ENCODE data around the gene TTLL5.

Gene TTLL5

GRCh38 chr14:75718199-75718598 lies 57.2 kb downstream of the TTLL5 start:
- no peaks in the 10 kb centered on the region for H3K4me1 ChIP-seq (ENCODE audit: control insufficient read depth, insufficient read depth, low read length)
- H3K36me3 ChIP-seq (ENCODE audit: control insufficient read depth, insufficient read depth, low read length) = peaks cover 39% of the 10 kb centered on the region

GRCh38 chr14:75720116-75720515 lies 59.1 kb downstream of the TTLL5 start:
- Histone ChIP-seq H3K36me3 (ENCODE audit: control insufficient read depth, insufficient read depth, low read length) (peaks cover 44% of the 10 kb centered on the region), H3K27me3 (ENCODE audit: control insufficient read depth, insufficient read depth, low read length) (no peaks in the 10 kb centered on the region)

More at GRCh38 chr14:75718199-75718598, 57.2 kb downstream of the TTLL5 start:
- H3K9me3 ChIP-seq (ENCODE audit: control insufficient read depth, insufficient read depth, low read depth, low read length) = no peaks in the 10 kb centered on the region
- H3K27ac ChIP-seq (ENCODE audit: low read depth, low read length) = no peak overlapping the region
- no peak overlapping the region for H3K4me3 ChIP-seq (ENCODE audit: low read depth, low read length)
- no peak overlapping the region for H3K9ac ChIP-seq (ENCODE audit: low read length)
- no peaks in the 10 kb centered on the region for H3K27me3 ChIP-seq (ENCODE audit: control insufficient read depth, insufficient read depth, low read length)

DNA sequence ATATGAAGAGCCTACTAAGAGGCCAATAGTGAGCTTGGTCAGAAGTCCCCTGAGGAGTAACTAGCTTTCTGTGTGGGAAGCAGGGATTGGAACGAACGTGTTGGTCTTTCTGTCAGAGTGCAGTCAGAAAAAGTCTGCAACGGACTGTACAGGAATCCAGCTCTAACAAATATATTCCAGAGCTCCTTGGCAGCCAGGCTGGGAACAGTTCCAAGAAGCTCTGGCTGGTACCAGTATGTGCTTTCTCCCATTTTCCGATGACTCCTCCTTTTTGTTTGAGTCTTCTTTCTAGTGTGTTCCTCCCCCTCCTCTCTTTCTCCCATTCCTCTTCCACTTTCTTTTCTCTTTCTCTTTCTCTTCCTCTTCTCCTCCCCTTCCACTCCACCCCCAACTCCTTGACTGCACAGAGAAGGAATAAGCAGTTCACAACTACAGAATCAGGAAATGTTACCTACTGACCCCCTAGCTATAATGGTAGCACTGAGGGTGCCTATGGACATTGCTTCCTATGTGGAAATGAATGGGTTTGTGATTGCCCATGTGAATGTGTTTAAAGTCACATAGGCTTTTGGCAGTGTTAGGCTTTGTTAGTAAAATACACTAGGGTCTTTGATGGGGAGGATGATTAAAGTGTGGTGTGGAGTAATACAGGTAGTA lies 59.9 kb downstream of the TTLL5 start:
- H3K4me3 ChIP-seq (ENCODE audit: low read depth, low read length) = no peak overlapping the region
- H3K36me3 ChIP-seq (ENCODE audit: control insufficient read depth, insufficient read depth, low read length) = peaks cover 48% of the 10 kb centered on the region
- H3K4me1 ChIP-seq (ENCODE audit: control insufficient read depth, insufficient read depth, low read length) = no peaks in the 10 kb centered on the region
- H3K9ac ChIP-seq (ENCODE audit: low read length) = no peak overlapping the region
- H3K9me3 ChIP-seq (ENCODE audit: control insufficient read depth, insufficient read depth, low read depth, low read length) = no peaks in the 10 kb centered on the region
- H3K27me3 ChIP-seq (ENCODE audit: control insufficient read depth, insufficient read depth, low read length) = no peaks in the 10 kb centered on the region
- H3K27ac ChIP-seq (ENCODE audit: low read depth, low read length) = no peak overlapping the region

More at GRCh38 chr14:75720116-75720515, 59.1 kb downstream of the TTLL5 start:
- no peak overlapping the region for H3K9ac ChIP-seq (ENCODE audit: low read length)
- H3K27ac ChIP-seq (ENCODE audit: low read depth, low read length) = no peak overlapping the region
- no peak overlapping the region for H3K4me3 ChIP-seq (ENCODE audit: low read depth, low read length)
- no peaks in the 10 kb centered on the region for H3K9me3 ChIP-seq (ENCODE audit: control insufficient read depth, insufficient read depth, low read depth, low read length)
- no peaks in the 10 kb centered on the region for H3K4me1 ChIP-seq (ENCODE audit: control insufficient read depth, insufficient read depth, low read length)

DNA sequence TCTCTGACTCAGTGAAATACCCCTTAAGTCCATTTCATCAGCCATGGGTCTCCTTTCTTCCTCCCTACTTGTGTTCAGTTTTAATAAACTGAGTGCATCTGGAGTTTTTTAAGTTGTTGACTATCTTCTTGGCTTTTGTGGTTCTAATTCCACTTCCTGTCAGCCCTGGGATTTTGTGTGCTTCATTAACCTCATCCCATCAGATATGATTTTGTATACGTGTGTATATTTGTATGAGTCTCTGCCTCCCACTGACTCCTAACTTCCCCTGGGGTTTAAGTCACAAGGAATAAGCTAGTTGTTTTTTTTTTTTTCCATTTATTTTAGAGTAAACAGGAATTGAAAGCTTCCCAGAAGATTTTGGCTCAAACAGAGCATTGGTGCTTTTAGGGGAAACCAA lies 62.7 kb downstream of the TTLL5 start:
- no peak overlapping the region for H3K9ac ChIP-seq (ENCODE audit: low read length)
- H3K27me3 ChIP-seq (ENCODE audit: control insufficient read depth, insufficient read depth, low read length) = no peaks in the 10 kb centered on the region
- peaks cover 9% of the 10 kb centered on the region; the same call in 1 of the 2 replicates for H3K9me3 ChIP-seq (ENCODE audit: control insufficient read depth, insufficient read depth, low read depth, low read length)
- H3K4me3 ChIP-seq (ENCODE audit: low read depth, low read length) = no peak overlapping the region
- no peak overlapping the region for H3K27ac ChIP-seq (ENCODE audit: low read depth, low read length)
- no peaks in the 10 kb centered on the region for H3K4me1 ChIP-seq (ENCODE audit: control insufficient read depth, insufficient read depth, low read length)
- peaks cover 55% of the 10 kb centered on the region for H3K36me3 ChIP-seq (ENCODE audit: control insufficient read depth, insufficient read depth, low read length)

DNA sequence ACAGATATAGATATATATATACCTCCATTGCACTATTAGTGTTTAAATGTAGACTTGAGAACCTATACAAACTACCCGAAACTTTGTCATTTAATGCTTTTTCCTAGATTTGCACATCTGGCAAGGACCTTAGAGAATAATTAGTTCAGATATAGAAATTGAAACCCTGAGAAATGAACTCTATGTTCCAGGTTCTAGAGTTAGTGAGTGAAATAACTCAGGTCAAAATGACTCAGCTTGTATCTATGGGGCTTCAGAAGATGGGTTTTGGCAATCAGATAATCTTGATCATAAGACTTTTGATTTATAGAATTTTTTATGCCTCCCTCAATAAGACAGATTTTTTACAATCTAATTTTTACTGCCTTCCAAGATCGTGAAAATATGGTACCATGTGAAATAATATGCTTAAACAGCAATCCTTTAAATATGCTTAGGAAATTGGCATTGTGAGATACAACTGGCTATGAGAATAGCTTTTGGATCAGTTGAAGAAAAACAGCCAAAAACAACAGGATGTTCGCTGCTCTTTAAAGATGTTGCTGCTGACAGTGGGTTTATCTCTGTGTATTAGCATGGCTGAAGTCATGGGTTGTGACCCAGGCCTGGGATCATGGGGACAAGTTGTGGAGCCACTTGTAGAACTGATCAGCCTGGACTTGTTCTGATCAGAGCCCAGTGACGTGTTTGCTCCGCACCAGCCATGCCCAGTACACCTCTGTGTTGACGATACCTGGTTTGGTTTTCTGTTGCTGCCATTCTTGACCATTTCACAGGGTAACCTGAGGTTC lies 63.6 kb downstream of the TTLL5 start:
- Histone ChIP-seq H3K27ac (ENCODE audit: low read depth, low read length) (no peak overlapping the region), H3K36me3 (ENCODE audit: control insufficient read depth, insufficient read depth, low read length) (peaks cover 51% of the 10 kb centered on the region), H3K9ac (ENCODE audit: low read length) (no peak overlapping the region), H3K9me3 (ENCODE audit: control insufficient read depth, insufficient read depth, low read depth, low read length) (peaks cover 9% of the 10 kb centered on the region; the same call in 1 of the 2 replicates), H3K4me1 (ENCODE audit: control insufficient read depth, insufficient read depth, low read length) (no peaks in the 10 kb centered on the region), H3K4me3 (ENCODE audit: low read depth, low read length) (no peak overlapping the region), H3K27me3 (ENCODE audit: control insufficient read depth, insufficient read depth, low read length) (no peaks in the 10 kb centered on the region)

DNA sequence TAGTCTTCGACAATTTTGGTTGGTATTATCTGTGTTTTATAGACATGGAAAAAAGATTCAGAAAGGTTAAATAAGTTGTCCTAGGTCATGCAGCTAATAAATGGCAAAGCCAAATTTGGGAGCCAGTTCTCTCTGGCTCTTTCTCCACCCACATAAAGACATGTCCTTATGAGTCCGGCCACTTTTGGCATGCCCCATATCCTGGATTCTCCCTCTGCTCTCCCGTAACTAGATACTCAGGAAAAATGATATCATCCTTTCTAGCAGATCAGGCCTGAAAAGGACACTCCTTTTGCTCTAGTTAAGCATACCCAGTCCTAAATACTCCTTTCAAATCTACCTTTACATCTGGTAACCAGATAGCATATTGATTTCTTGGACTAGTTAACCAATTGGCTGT lies 64.4 kb downstream of the TTLL5 start:
- Histone ChIP-seq H3K4me3 (ENCODE audit: low read depth, low read length) (no peak overlapping the region), H3K9me3 (ENCODE audit: control insufficient read depth, insufficient read depth, low read depth, low read length) (peaks cover 9% of the 10 kb centered on the region; the same call in 1 of the 2 replicates), H3K27me3 (ENCODE audit: control insufficient read depth, insufficient read depth, low read length) (no peaks in the 10 kb centered on the region), H3K27ac (ENCODE audit: low read depth, low read length) (no peak overlapping the region), H3K4me1 (ENCODE audit: control insufficient read depth, insufficient read depth, low read length) (no peaks in the 10 kb centered on the region), H3K9ac (ENCODE audit: low read length) (no peak overlapping the region), H3K36me3 (ENCODE audit: control insufficient read depth, insufficient read depth, low read length) (peaks cover 44% of the 10 kb centered on the region)

DNA sequence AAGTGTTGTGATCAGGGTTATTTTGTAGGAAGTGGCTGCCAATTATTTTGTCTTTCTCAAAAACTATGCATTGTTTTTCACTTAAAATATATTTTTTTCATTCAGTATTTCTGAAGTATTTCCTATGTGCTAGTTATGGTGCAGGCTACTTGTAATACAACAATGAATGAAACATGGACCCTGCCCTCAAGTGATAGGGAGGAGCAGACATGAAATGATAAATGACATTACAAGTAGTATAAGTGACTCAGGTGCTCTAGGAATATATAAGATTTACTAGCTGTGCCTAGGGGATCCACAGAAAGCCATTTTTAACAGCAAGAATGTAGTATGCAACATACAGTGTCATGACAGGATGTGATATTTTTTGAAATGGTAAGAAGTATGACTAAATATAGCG lies 65.3 kb downstream of the TTLL5 start:
- Histone ChIP-seq H3K36me3 (ENCODE audit: control insufficient read depth, insufficient read depth, low read length) (peaks cover 35% of the 10 kb centered on the region), H3K27ac (ENCODE audit: low read depth, low read length) (no peak overlapping the region), H3K9ac (ENCODE audit: low read length) (no peak overlapping the region), H3K4me3 (ENCODE audit: low read depth, low read length) (no peak overlapping the region), H3K27me3 (ENCODE audit: control insufficient read depth, insufficient read depth, low read length) (no peaks in the 10 kb centered on the region), H3K4me1 (ENCODE audit: control insufficient read depth, insufficient read depth, low read length) (no peaks in the 10 kb centered on the region), H3K9me3 (ENCODE audit: control insufficient read depth, insufficient read depth, low read depth, low read length) (peaks cover 9% of the 10 kb centered on the region; the same call in 1 of the 2 replicates)

DNA sequence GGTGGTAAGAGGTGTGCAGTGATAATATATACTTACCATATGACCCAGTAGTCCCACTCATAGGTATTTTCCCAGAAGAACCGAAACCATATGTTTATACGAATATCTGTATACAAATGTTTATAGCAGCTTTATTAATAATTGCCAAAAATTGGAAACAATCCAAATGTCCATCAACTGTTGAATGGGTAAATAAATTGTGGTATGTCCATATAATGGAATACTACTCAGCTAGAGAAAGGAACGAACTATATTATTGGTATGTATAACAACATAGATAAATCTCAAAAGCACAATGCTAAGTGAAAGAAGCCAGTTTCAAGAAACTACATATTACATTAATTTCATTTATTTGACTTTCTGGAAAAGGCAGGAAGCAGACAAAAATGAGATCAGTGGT lies 66.1 kb downstream of the TTLL5 start:
- Histone ChIP-seq H3K9ac (ENCODE audit: low read length) (no peak overlapping the region), H3K9me3 (ENCODE audit: control insufficient read depth, insufficient read depth, low read depth, low read length) (peaks cover 9% of the 10 kb centered on the region; the same call in 1 of the 2 replicates), H3K27ac (ENCODE audit: low read depth, low read length) (no peak overlapping the region), H3K4me1 (ENCODE audit: control insufficient read depth, insufficient read depth, low read length) (no peaks in the 10 kb centered on the region), H3K36me3 (ENCODE audit: control insufficient read depth, insufficient read depth, low read length) (peaks cover 34% of the 10 kb centered on the region), H3K4me3 (ENCODE audit: low read depth, low read length) (no peak overlapping the region), H3K27me3 (ENCODE audit: control insufficient read depth, insufficient read depth, low read length) (no peaks in the 10 kb centered on the region)

- Histone ChIP-seq H3K9me3 (ENCODE audit: control insufficient read depth, insufficient read depth, low read depth, low read length) (no peaks in the 10 kb centered on the region), H3K4me1 (ENCODE audit: control insufficient read depth, insufficient read depth, low read length) (no peaks in the 10 kb centered on the region), H3K27me3 (ENCODE audit: control insufficient read depth, insufficient read depth, low read length) (no peaks in the 10 kb centered on the region), H3K4me3 (ENCODE audit: low read depth, low read length) (no peak overlapping the region), H3K9ac (ENCODE audit: low read length) (no peak overlapping the region), H3K27ac (ENCODE audit: low read depth, low read length) (no peak overlapping the region), H3K36me3 (ENCODE audit: control insufficient read depth, insufficient read depth, low read length) (peaks cover 25% of the 10 kb centered on the region)
Measured at GRCh38 chr14:75732888-75733287, 71.8 kb downstream of the TTLL5 start.

GRCh38 chr14:75734854-75735253 lies 73.8 kb downstream of the TTLL5 start:
- Histone ChIP-seq H3K27me3 (ENCODE audit: control insufficient read depth, insufficient read depth, low read length) (no peaks in the 10 kb centered on the region), H3K4me1 (ENCODE audit: control insufficient read depth, insufficient read depth, low read length) (no peaks in the 10 kb centered on the region), H3K27ac (ENCODE audit: low read depth, low read length) (no peak overlapping the region), H3K36me3 (ENCODE audit: control insufficient read depth, insufficient read depth, low read length) (peaks cover 25% of the 10 kb centered on the region), H3K9me3 (ENCODE audit: control insufficient read depth, insufficient read depth, low read depth, low read length) (no peaks in the 10 kb centered on the region), H3K4me3 (ENCODE audit: low read depth, low read length) (no peak overlapping the region), H3K9ac (ENCODE audit: low read length) (no peak overlapping the region)

- no peak overlapping the region for H3K27ac ChIP-seq (ENCODE audit: low read depth, low read length)
Measured at GRCh38 chr14:75736845-75737485, 75.9 kb downstream of the TTLL5 start.

More at GRCh38 chr14:75736845-75737485, 75.9 kb downstream of the TTLL5 start:
- Histone ChIP-seq H3K4me1 (ENCODE audit: control insufficient read depth, insufficient read depth, low read length) (no peaks in the 10 kb centered on the region), H3K36me3 (ENCODE audit: control insufficient read depth, insufficient read depth, low read length) (peaks cover 25% of the 10 kb centered on the region), H3K27me3 (ENCODE audit: control insufficient read depth, insufficient read depth, low read length) (no peaks in the 10 kb centered on the region), H3K9ac (ENCODE audit: low read length) (no peak overlapping the region), H3K4me3 (ENCODE audit: low read depth, low read length) (no peak overlapping the region), H3K9me3 (ENCODE audit: control insufficient read depth, insufficient read depth, low read depth, low read length) (no peaks in the 10 kb centered on the region)
